Uterus (tissue), 4 donors: ENCODE measurements around the gene LTK. TPM values are rescaled to one million over a fixed set of nuclear protein-coding genes. Genes with fewer than 3 reads are reported as not detected.
"Not testable (repeated sequence)": the region's sequence is repeated elsewhere in the genome, so short reads cannot be mapped to it uniquely, and the experiment has no call there.

Experiments used
- DNase-seq, 2 donors: peaks; one replicate each; pipeline ENCODE4 v3.0.0-alpha.2; 2019 to 2020
- H3K27ac ChIP-seq, 2 donors: fragments of 200-600 bp; sonication (generic); 1 replicate in 1 of 2; 2 replicates in 1 of 2; pipeline ENCODE4 v1.5.1; 2016 to 2018
- H3K27me3 ChIP-seq, 2 donors: fragments of 200-600 bp; sonication (generic); one replicate each; pipeline ENCODE4 v1.5.1; 2018 to 2019; ENCODE audit warnings: control low read depth in 1 of 2
- H3K36me3 ChIP-seq, 2 donors: fragments of 200-600 bp; sonication (generic); one replicate each; pipeline ENCODE4 v1.5.1; 2019; ENCODE audit warnings: control low read depth in 1 of 2
- H3K4me1 ChIP-seq, 2 donors: fragments of 200-600 bp; sonication (generic); one replicate each; pipeline ENCODE4 v1.5.1; 2018 to 2019; ENCODE audit warnings: control low read depth in 1 of 2
- H3K4me3 ChIP-seq, 2 donors: fragments of 200-600 bp; sonication (generic); 1 replicate in 1 of 2; 2 replicates in 1 of 2; pipeline ENCODE4 v1.5.1; 2018 to 2019; ENCODE audit warnings: mild to moderate bottlenecking in 1 of 2
- H3K9me3 ChIP-seq, 2 donors: fragments of 200-600 bp; sonication (generic); one replicate each; pipeline ENCODE4 v1.5.1; 2019; ENCODE audit warnings: control low read depth in 1 of 2
- CTCF ChIP-seq, 4 experiments: fragments of 200-600 bp in 2 of 4; fragments of 450-650 bp in 2 of 4; sonication (generic) in 2 of 4; IDR thresholded peaks; one replicate each; pipeline ENCODE4 v1.5.1; 2016 to 2019; ENCODE audit warnings: antibody characterized with exemption in 4 of 4, mild to moderate bottlenecking in 2 of 4, moderate library complexity in 1 of 4
- POLR2A ChIP-seq, 2 donors: fragments of 450-650 bp; IDR thresholded peaks; one replicate each; pipeline ENCODE4 v1.6.1; 2016; ENCODE audit warnings: antibody characterized with exemption in 2 of 2, mild to moderate bottlenecking in 1 of 2, moderate library complexity in 1 of 2
- intact Hi-C: fragments of 100-400 bp; cut with DNase I; formaldehyde crosslinking; loops from one replicate; pipeline ENCODE4 v1.15.1; 2023; ENCODE audit warnings: low total_unique reads
- total RNA-seq, 4 donors: library from RNA; depleted of rRNA in 3 of 4; stranded (reverse); fragments of >200 nt in 3 of 4; gene quantifications; one replicate each; pipeline versions ENCODE4 v1.1.0 to v1.2.4, GENCODE V29; 2014 to 2023
- donor health status: DM: yes; HTN: yes; CAD: no.

Gene LTK
- total RNA-seq, 4 donors from 2014 or later: 0.24 to 0.55 TPM; not detected in 2

GRCh38 chr15:41480396-41481140 lies 33.1 kb downstream of the LTK start:
- Histone ChIP-seq H3K4me1 (no peaks in the 10 kb centered on the region), H3K27me3 (no peaks in the 10 kb centered on the region), H3K36me3 (no peaks in the 10 kb centered on the region), H3K9me3 (no peaks in the 10 kb centered on the region), H3K4me3 (no peak overlapping the region), H3K27ac (no peak overlapping the region)
- no peak for DNase-seq
- intact Hi-C loops: no loop called here
- TF ChIP-seq CTCF (IDR thresholded peaks at IDR 0.05): no peak
- TF ChIP-seq POLR2A (IDR thresholded peaks at IDR 0.05): no peak

GRCh38 chr15:41476416-41477048 lies 37.1 kb downstream of the LTK start:
- no peaks in the 10 kb centered on the region for H3K27me3 ChIP-seq
- no peak for TF ChIP-seq POLR2A (IDR thresholded peaks at IDR 0.05)
- no peak for TF ChIP-seq CTCF (IDR thresholded peaks at IDR 0.05)
- no peak overlapping the region for H3K4me3 ChIP-seq
- H3K27ac ChIP-seq: no peak overlapping the region
- DNase-seq: no peak
- intact Hi-C loops: no loop called here
- no peaks in the 10 kb centered on the region for H3K4me1 ChIP-seq
- H3K36me3 ChIP-seq: no peaks in the 10 kb centered on the region
- no peaks in the 10 kb centered on the region for H3K9me3 ChIP-seq

GRCh38 chr15:41474941-41475340 lies 38.7 kb downstream of the LTK start:
- no peak overlapping the region for H3K4me3 ChIP-seq
- H3K4me1 ChIP-seq: no peaks in the 10 kb centered on the region
- H3K27ac ChIP-seq: no peak overlapping the region
- DNase-seq: no peak
- no peaks in the 10 kb centered on the region for H3K9me3 ChIP-seq
- no peak for TF ChIP-seq CTCF (IDR thresholded peaks at IDR 0.05)
- no peak for TF ChIP-seq POLR2A (IDR thresholded peaks at IDR 0.05)
- intact Hi-C loops: no loop called here
- no peaks in the 10 kb centered on the region for H3K36me3 ChIP-seq
- no peaks in the 10 kb centered on the region for H3K27me3 ChIP-seq

GRCh38 chr15:41474436-41474835 lies 39.2 kb downstream of the LTK start:
- Histone ChIP-seq H3K9me3 (no peaks in the 10 kb centered on the region), H3K36me3 (no peaks in the 10 kb centered on the region), H3K27ac (no peak overlapping the region), H3K4me1 (no peaks in the 10 kb centered on the region), H3K27me3 (no peaks in the 10 kb centered on the region), H3K4me3 (no peak overlapping the region)
- DNase-seq: no peak
- intact Hi-C loops: no loop called here
- TF ChIP-seq POLR2A (IDR thresholded peaks at IDR 0.05) (no peak), CTCF (IDR thresholded peaks at IDR 0.05) (no peak)

DNA sequence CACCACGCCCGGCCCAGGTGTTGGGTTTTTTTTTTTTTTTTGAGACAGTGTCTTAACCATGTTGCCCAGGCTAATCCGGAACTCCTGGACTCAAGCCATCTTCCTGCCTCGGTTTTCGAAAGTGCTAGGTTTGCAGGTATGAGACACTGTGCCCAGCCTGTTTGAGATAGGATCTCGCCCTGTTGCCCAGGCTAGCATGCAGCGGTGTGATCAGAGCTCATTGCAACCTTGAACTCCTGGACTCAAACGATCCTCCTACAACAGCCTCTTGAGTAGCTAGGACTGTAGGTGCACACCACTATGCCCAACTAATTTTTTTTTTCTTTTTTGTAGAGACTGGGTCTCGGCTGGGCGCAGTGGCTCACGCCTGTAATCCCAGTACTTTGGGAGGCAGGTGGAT lies 40.2 kb downstream of the LTK start:
- Histone ChIP-seq H3K9me3 (no peaks in the 10 kb centered on the region), H3K36me3 (no peaks in the 10 kb centered on the region)

GRCh38 chr15:41469644-41470043 lies 44.0 kb downstream of the LTK start:
- DNase-seq, H3K27ac ChIP-seq, H3K36me3 ChIP-seq, H3K9me3 ChIP-seq, H3K27me3 ChIP-seq, intact Hi-C loops, H3K4me1 ChIP-seq, H3K4me3 ChIP-seq: not testable (repeated sequence)

More for the DNA sequence above, 40.2 kb downstream of the LTK start:
- H3K4me1 ChIP-seq: no peaks in the 10 kb centered on the region
- no peak overlapping the region for H3K27ac ChIP-seq
- intact Hi-C loops: no loop called here
- DNase-seq: no peak
- no peak for TF ChIP-seq CTCF (IDR thresholded peaks at IDR 0.05)
- no peak overlapping the region for H3K4me3 ChIP-seq
- H3K27me3 ChIP-seq: no peaks in the 10 kb centered on the region
